Measurements from ENCODE around the gene MYO15B.

DNA sequence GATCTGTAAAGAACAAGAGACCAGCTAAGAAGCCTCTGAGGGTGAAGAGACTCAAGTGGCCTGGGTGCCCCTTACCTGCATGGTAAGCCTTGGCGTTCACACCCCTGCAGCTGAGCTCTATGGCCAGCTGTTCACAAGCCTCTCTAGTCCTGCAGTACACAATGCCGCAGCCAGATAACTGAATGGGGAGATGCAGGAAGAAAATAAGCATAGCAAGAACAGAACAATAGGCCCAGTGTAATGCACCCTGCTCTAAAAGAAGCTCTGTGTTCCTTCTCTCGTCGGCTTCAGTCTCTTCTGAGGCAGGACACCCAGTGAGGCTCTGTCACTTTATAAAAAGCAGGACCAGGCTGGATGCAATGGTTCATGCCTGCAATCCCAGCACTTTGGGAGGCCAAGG is 73.9 kb downstream of the MYO15B start:
- TF ChIP-seq, protein P1, sequence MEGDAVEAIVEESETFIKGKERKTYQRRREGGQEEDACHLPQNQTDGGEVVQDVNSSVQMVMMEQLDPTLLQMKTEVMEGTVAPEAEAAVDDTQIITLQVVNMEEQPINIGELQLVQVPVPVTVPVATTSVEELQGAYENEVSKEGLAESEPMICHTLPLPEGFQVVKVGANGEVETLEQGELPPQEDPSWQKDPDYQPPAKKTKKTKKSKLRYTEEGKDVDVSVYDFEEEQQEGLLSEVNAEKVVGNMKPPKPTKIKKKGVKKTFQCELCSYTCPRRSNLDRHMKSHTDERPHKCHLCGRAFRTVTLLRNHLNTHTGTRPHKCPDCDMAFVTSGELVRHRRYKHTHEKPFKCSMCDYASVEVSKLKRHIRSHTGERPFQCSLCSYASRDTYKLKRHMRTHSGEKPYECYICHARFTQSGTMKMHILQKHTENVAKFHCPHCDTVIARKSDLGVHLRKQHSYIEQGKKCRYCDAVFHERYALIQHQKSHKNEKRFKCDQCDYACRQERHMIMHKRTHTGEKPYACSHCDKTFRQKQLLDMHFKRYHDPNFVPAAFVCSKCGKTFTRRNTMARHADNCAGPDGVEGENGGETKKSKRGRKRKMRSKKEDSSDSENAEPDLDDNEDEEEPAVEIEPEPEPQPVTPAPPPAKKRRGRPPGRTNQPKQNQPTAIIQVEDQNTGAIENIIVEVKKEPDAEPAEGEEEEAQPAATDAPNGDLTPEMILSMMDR (IDR thresholded peaks at IDR 0.05; ENCODE audit: borderline replicate concordance, extremely low read depth, low read length, poor library complexity, severe bottlenecking): no peak
- TF ChIP-seq EZH2 (IDR thresholded peaks at IDR 0.05; ENCODE audit: borderline replicate concordance, low read depth, low read length, severe bottlenecking): no peak
